Superior temporal gyrus (tissue), 1 donor: ENCODE results near the gene PLCXD1.
"Not testable (repeated sequence)": the region's sequence is repeated elsewhere in the genome, so short reads cannot be mapped to it uniquely, and the experiment has no call there.

Source experiments
- DNase-seq: peaks from one replicate; pipeline ENCODE4 v3.0.0-alpha.2; 2016; ENCODE audit errors: extremely low spot score

Gene PLCXD1

GRCh38 chrX:291411-291901 is 10.3 kb downstream of the PLCXD1 start:
- DNase-seq = no peak

- DNase-seq = no peak
Measured at GRCh38 chrX:292900-293897, 12.0 kb downstream of the PLCXD1 start.

DNA sequence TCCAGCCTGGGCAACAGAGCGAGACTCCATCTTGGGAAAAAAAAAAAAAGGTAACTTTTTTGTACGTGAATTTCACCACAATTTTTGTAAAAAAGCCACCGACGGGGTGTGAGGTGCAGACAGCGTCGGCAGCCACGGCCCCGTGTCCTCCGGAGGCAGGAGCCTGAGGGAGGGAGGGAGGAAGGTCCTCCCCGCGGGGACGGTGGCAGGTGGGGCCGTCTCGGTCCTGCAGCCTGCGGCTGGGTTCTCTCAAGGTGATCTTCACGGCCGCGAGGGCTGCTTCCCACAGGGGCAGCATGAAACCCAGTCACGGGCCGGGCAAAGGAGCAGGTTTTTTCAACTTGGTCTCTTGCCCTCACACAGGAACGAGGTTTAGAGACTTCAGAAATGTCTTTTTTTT is 14.0 kb downstream of the PLCXD1 start:
- no peak for DNase-seq

- no peak for DNase-seq
Measured at GRCh38 chrX:298993-299392, 17.8 kb downstream of the PLCXD1 start.

- no peak for DNase-seq
Measured at GRCh38 chrX:300334-300733, 19.2 kb downstream of the PLCXD1 start.

DNA sequence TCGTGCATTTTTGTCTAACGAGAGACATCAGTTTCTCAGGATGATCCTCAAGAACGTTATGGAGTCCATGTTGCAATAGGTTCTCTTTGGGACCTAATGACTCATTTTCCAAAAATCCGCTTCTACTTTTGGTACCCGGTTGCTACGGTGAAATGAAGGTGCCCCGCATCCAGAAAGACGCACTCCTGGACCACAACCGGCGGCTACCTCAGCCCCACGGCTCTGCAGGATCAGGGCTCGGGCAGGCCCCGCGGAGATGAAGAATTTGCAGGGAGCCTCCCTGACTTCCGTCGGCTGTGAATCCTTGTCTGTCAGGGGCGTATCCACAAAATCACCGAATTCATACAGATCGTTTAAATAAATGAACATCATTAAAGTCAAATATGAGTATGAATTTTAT is 21.8 kb downstream of the PLCXD1 start:
- DNase-seq = no peak

GRCh38 chrX:305781-306613 is 24.8 kb downstream of the PLCXD1 start:
- DNase-seq = not testable (repeated sequence)

DNA sequence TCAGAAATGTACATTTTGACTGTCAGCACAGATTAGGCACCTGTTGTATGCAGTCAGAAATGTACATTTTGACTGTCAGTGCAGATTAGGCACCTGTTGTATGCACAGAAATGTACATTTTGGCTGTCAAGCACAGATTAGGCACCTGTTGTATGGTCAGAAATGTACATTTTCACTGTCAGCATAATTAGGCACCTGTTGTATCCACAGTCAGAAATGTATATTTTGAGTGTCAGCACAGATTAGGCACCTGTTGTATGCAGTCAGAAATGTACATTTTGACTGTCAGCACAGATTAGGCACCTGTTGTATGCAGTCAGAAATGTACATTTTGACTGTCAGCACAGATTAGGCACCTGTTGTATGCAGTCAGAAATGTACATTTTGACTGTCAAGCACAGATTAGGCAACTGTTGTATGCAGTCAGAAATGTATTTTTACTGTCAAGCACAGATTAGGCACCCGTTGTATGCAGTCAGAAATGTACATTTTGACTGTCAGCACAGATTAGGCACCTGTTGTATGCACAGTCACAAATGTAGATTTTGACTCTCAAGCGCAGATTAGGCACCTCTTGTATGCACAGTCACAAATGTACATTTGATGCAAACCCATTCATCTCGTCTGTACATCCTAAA is 25.6 kb downstream of the PLCXD1 start:
- DNase-seq = not testable (repeated sequence)

GRCh38 chrX:307261-308111 is 26.3 kb downstream of the PLCXD1 start:
- DNase-seq = no peak

- no peak for DNase-seq
Measured at GRCh38 chrX:308821-309520, 27.8 kb downstream of the PLCXD1 start.

DNA sequence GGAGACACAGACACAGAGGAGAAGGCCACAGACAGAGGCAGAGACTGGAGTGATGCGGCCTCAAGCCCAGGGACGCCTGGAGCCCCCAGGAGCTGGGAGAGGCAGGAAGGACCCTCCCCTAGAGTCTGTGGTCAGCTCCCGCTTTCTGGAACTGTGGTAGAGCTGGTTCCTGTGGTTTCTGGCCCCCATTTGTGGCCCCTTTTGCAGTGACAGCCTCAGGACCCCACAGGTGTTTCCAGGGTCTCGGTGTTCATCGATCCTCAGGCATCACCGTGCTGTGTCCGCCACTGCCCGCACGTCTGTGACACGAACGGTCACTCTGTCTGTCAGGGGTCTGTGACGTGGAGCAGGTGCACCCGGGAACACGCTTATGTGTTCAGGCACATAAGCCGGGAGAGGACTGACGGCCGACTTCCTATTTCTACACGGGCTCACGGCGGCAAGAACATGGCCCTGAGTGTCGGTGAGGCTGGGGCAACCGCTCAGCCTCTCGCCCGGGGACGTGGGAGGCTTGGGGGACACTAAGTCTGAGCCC is 29.5 kb downstream of the PLCXD1 start:
- no peak for DNase-seq

DNA sequence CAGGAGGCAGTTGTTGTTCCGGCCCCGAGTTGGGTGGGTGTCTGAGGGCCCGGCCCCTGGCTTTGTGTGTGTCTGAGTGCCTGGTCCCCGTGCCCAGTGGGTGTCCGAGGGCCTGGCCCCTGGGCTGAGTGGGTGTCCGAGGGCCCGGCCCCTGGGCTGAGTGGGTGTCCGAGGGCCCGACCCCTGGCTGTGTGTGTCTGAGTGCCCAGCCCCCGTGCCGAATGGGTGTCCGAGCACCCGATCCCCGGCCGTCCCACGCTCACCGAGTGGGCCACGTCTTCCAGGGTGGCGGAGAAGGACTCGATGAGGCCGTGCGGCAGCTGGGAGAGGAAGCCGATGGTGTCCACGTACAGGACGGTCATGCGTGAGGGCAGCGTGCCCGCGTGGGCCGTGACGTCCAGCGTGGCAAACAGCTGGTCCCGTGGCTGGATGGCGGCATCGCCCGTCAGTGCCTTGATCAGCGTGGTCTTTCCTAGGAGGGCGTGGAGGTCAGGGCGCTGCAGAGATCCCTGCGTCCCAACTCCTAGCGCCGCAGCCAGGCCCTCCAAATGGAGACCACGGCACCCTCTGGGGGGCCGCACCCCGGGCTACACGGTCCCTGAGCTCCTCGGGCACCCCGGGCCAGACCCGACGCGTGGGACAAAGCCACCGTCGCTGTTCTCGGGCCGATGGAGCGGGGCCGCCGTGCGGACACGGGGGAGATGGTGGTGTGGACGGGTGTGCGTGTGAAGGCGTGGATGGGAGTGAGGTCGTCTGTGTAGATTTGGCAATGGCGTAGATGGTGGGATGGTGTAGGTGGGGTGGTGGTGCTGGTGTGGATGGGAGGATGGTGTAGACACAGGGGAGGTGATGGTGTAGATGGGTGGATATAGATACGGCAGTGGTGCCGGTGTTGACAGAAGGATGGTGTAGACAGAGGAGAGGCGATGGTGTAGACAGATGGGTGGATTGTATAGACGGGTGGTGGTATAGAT is 30.3 kb downstream of the PLCXD1 start:
- DNase-seq = no peak

- DNase-seq = no peak
Measured at GRCh38 chrX:312621-313331, 31.6 kb downstream of the PLCXD1 start.

DNA sequence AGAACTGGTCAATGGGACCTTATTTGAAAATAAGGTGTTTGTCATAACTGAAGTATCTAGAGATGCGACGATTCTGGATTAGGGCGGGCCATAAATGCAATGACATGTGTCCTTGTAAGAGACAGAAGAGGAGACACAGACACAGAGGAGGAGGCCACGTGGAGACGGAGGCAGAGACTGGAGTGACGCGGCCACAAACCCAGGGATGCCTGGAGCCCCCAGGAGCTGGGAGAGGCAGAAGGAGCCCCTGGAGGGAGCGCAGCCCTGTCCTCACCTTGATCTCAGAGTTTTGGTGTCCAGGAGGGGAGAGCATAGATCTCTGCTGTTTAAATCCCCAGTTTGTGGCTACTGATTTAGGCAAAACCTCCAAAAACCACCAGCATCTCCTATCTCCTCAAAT is 32.4 kb downstream of the PLCXD1 start:
- no peak for DNase-seq

- DNase-seq = no peak
Measured at GRCh38 chrX:314049-314448, 32.9 kb downstream of the PLCXD1 start.

DNA sequence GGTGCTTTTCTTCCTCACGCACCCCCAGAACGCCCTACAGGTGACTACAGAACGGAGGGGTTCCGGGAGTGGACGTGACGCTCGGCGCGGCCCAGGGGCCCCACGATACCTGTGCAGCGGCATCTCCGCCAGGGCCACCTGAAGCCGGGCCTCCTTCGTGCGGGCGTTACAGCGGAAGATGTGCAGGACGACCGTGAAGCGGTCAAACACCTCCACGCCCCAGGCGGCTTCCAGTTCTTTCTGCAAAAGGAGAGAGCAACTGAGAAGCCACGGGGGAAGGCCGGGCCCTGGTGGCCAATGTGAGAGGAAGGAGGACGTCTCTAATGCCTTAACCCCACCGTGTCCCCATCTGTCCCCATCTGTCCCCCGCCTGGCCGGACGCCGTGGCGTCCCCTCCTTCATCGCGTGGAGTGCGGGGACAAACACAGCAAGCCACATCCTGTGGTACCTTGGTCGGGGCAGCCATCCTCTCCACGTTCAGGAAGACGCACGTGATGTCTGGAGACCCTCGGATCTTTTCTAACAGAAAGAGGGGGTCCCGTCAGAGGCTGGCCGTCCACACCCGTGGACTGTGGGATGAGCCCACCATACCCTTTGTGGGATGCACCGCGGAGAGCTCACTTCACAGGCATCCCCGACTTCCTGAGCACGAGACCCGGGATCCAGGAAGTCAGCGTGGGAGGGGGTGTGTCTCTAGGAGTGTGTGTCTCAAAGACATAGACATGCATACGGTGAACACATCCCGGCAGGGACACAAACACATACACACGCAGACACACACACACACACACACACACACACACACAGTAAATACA is 33.8 kb downstream of the PLCXD1 start:
- DNase-seq = no peak
